HG02973 (cell line): Measurements from ENCODE around the gene SLC44A3.
"Not testable (repeated sequence)": the region's sequence is repeated elsewhere in the genome, so short reads cannot be mapped to it uniquely, and the experiment has no call there.

Experiments used
- ATAC-seq: cut with Tn5 transposase; IDR thresholded peaks from one replicate; pipeline ENCODE4 v1.9.1; 2021; ENCODE audit warnings: moderate library complexity; ENCODE audit not compliant: unreplicated experiment

The SLC44A3 gene

DNA sequence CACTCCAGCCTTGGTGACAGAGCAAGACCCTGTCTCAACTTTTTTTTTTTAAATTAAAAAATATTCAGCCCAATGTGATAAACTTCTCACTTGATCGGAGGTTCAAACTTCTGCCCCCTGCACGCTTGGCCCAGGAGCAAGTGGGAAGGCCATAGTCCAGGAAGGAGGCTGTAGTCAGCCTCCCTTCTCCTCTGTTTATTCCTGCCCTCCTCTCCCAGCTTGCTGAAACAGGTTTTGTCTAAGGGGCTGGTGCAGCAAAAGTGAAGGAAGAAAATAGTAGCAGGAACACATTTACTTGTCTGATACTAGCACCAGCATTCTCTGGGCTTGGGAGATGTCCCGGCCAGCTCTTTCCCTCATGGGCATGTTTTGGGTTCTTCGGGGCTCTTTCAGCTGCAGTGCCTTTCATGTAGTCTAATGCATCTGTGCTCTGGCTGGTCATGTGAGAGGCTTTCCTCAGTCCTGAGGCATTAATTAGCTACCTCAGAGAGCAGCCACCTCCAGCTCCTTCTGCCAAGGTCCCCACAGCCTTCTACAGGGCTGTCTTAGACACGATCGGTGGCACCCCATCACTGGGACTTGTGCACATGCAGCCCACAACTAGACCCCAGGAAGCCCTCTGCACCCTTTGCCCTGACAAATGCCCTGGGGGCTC, 12.9 kb downstream of the SLC44A3 start:
- ATAC-seq: no peak

DNA sequence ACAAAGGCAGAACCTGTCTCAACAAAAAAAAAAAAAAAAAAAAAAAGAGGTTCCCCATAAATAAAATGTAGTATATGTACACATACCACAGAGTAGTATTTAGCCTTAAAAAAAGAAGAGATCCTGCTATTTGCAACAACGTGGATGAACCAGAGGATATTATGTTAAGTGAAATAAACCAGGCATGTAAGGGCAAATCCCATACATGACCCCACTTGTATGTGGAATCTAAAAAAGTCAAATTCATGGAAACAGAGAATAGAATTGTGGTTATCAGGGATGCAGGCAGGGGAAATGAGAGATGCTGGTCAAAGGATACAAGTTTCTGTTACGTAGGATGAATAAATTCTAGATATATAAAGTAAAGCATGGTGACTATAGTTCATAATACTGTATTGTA, 16.7 kb downstream of the SLC44A3 start:
- ATAC-seq: no peak

DNA sequence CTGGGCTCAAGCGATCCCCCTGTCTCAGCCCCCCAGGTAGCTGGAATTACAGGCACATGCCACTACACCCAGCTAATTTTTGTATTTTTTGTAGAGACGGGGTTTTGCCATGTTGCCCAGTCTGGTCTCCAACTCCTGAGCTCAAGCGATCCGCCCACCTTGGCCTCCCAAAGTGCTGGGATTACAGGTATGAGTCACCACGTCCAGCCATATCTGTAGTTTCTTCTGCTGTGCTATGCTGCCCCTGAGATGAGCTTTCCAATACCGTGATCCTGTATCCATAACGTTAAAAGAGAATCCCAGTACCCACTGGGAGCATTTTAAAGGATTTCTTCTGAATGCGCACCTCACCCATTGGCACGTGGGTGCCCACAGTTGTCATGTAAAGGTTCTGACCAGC, 20.2 kb downstream of the SLC44A3 start:
- not testable (repeated sequence) for ATAC-seq

DNA sequence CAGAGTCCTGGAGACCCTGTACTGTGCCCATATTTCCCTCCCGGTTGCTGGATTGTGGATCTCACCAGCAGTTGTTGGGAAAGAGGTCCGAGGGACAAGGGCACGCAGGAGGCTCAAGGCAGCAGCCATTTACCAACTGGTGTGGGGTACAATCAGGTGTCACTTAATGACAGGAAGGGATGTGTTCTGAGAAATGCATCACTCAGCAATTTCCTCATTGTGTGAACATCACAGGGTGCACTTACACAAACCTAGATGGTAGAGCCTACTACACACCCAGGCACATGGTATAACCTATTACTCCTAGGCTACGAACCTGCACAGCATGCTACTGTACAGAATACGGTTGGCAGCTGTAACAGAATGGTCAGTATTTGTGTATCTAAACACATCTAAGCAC, 20.7 kb downstream of the SLC44A3 start:
- ATAC-seq: no peak

DNA sequence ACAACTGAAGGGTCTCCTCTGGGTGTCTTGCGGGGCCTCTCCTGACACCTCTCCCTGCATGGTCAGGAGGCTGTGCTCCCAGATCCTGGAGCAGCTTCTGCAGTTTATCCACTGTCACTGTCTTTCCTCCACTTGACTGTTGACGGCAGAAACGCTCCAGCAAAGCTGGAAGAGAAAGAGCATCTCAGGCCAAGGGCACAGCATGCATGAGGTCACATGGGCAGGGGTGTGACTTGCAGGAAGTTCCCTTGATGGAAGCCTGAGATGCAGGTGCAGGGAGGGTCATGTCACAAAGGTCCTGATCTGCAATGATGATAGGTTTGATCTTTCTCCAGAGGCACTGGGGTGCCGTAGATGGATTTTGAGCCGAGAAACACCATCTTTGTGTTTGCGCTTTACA, 23.3 kb downstream of the SLC44A3 start:
- no peak for ATAC-seq

DNA sequence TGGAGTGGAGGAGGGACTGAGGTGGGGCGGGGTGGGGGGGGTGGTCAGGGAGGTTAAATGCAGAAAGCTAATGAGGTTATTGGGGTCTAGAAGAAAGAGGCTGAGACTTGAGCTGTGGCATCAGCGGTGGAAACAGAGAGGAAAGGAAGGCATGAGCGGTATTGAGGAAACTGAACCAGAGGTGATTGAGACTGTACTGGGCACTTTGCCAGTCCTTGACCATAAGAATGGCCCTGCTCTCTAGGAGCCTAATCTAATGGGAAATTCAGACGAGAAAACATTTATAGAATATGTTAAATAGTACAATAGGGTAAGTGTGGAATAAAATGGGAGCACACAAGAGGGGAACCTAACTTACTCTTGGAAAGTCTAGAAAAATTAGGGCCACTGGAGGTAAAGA, 23.7 kb downstream of the SLC44A3 start:
- ATAC-seq: no peak

DNA sequence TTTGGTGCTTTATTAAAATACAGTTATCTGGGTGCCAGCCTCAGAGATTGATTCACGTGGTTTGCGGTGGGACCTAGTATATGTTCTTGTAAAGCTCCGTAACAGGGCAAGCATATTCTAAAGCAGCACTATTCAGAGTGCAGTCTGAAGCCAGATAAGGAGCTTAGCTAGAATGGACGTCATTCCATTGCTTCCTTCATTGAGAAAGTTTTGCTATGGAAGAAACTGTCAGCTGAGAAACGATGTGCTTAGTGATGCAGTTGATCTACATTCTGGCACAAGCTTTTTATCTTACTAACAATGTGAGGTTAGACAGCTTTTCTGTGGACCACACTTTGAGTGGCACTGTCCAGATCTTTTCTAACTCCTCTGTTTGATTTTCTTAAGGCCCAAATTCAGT, 26.2 kb downstream of the SLC44A3 start:
- no peak for ATAC-seq

DNA sequence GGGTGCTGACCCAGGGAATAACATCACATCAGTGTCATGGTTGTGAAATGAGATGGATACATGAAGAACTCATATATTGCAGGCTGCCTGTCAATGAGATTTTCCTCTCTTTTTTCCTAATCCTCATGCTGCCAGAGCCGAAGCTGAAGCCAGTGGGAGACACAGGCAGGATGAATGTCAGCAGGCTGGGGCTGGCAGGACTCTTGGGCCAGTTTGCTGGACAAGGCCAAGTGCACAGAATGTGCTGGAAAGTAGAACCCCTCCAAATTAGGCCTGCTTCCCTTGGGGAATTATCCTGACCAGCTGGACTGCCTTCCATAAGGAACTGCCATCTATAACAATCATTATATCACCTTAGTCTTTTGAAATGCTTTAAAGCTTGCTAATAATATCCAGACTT, 31.4 kb downstream of the SLC44A3 start:
- ATAC-seq: no peak

DNA sequence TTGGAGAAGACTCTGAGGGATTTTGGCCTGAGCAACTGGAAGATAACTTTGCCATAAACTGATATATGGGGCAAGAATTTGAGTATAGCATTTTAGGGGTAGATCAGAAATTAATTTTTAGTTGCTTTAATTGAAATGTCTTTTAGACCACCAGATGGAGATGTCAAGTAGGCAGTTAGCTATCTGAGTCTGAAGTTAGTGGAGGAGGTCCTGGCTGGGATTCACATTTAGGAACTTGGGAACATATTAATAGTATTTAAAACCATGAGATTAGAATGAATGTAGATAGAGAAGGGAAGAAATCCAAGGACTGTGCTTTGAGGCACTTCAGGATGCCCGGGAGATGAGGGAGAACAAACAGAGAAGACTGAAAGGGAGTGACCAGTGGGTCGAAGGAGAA, 32.6 kb downstream of the SLC44A3 start:
- no peak for ATAC-seq

DNA sequence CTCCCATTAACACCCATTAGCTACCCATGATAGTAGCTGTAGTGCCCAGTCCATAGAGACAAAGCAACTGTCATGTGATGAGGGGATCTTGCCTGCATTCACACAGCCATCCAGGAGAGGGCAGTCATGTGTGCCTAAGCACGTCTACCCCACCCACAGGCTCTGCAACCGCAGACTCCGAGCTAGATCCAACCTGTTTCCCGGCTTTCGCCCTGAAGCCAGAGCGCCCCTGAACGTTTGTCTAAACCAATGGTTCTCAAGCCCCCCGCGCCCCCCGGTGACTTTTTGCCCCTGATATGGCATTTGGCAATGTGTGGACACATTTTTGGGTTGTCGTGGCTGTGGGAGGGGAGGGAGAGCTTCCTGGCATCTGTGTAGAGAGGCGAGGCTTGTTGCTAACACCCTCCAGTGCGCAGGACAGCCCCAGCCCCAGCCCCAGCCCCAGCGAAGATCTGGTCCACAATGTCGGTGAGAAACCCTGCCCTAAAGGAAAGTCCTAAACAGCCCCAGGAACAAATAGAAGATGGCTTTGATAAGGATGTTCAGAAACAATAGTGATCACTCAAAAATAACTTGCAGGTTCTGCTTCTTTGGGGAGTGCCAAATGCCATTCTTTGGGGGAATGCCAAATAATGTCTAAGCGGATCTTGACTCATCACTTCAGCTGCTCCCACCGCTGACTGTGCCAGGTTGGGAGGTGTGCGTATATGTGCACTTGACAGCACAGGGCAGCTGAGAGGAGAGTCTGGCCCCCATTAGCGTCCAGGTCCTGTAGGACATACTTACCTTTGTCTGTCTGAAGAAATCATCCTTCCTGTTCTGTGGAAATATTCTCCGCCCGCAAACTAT, 34.5 kb downstream of the SLC44A3 start:
- peak; percentile 98 for ATAC-seq

DNA sequence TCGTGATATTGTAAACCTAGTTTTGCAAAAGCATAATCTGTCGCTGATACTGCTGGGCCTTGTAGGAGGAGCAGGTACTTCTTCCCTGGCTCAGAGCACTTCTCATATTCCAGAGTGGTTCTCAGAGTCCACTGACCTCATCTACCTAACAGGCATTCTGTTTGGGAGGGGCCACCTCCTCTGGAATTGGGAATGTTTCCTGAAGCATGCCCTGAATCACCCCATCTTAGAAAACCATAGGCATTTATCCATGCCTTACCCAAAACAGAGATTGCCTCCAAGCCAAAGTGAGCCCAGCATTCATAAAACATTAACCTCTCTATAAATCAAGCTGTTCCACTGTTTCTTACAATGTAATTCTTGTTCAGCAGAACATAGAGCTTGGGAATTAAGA, 35.1 kb downstream of the SLC44A3 start:
- ATAC-seq: no peak

DNA sequence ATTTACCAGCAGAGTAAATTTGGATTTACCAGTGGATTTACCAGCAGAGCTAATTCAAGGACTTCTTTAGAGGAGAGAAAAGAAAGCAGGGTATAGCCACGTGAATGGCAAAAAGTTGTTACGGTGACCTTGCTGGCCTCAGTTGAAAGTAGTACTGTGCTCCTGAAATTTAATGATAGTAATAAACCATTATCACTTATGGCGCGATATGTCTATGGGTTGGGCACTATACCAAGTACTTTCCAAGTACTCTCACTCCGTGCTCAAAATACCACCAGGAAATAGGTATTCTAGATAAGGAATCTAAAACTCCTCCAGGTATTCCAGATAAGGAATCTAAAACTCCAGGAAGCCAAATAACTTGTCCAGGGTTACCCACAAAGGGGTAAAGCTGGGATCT, 35.8 kb downstream of the SLC44A3 start:
- ATAC-seq: no peak

DNA sequence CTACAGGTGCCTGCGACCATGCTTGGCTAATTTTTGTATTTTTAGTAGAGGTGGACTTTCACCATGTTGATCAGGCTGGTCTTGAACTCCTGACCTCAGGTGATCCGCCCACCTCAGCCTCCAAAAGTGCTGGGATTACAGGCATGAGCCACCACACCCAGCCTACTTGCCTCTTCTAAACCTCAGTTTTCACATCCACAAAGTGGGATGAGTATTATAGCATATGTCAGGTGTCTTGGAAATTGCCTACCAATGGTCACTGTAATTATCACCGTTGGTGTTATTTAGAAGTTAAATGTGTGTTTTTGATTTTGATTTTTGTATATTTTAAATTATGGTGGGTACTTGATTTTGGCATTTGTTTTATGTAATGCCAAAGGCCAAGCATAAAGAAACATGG, 36.7 kb downstream of the SLC44A3 start:
- ATAC-seq: no peak

DNA sequence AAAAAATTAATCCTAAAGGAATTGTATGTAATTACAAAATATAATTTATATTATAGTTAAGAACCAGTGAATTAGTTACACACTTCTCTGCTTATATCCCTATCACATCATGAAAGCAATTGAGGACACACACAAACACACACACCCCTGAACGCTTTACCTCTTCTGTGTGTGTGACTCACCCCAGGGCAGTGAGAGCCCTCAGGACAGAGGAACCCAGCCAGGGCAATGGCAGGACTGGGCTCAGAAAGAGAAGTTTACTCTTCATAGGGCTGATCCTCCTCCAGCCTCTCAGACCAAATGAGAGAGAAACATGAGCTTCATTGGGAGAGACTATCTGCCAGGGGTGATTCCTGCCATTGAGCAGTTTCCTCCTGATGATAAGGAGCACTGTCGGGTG, 38.1 kb downstream of the SLC44A3 start:
- no peak for ATAC-seq

DNA sequence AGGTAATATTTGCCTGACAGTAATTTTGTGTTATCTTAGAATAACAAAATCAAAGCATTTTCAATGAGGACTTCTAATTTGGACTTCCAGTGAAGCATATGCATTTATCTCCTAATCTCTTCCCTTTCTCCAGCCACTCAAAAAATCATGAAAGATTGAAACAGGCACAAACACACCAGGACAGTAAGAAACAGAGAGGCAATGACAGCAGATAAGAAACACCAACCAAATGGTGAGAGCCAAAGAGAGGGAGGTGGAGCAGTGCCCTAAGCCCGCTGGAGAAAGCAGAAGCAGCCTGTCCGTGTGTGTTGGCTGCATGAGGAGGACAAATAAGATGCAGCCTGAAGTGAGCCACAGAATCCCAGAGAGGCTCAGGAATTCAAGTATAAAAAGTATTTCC, 39.0 kb downstream of the SLC44A3 start:
- no peak for ATAC-seq

DNA sequence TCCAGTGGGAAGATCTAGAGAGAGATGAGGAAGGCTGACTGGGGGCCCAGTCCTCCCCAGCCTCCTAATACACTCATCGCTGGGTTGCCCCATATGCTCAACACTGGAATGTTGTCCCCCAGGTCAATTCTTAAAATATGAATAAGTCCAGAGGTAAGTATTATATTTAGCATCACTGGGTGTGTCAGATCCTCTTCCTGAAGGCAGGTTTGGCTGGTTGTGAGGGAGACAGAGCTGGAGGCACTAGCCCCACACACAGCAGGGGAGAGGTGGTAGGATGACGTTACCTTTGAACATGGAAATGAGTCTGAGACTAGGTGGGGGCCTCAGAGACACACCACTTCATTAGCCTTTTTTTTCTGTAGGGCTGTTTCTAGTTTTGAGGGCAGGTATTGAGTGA, 42.6 kb downstream of the SLC44A3 start:
- ATAC-seq: no peak

DNA sequence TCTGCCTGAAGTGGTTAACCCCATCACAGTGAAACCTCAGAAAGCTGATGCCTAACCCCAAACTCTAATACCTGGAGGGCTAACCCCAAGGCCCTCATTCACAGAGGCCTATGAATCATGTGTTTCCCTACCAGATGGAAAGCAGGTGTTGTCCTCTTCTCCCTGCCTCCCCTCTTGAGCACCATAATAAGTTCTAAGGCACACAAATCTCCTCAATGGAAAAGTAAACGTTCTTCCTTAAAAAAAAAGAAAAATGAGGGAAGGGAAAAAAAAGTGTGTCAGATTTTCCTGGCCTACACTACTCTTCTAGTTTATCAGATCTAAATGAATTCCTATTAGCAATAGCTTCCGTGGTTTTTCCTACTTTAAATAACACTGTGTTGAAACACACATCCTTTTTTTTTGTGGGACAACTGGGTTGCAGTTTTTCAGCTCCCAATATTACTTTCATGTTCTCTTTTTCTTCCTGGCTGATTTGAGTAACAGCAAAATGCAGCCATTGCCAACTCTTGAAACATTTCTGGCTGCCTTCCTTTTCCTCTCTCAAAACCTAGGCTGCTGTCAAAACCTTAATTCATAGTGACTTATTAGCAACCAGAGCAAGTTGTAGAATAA, 43.2 kb downstream of the SLC44A3 start:
- ATAC-seq: no peak

DNA sequence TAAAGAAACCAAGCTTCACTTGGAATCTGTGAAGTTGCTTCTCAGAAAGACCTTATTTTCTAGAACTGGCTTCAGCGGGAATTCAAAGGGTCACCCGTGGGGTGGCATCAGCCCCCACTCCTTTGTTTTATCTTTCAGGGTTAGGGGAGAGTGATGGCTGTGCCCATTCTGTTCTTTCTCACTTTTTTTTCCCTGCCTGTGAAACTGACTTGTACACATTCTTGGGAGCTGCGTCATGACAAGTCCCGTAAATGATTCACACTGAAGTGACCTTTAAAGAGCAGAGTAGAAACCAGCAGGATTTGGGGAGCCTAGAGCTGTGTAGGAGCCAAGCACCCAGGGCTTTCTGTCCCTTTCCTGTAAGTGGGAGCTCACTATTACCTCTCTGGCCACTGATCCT, 43.8 kb downstream of the SLC44A3 start:
- no peak for ATAC-seq

DNA sequence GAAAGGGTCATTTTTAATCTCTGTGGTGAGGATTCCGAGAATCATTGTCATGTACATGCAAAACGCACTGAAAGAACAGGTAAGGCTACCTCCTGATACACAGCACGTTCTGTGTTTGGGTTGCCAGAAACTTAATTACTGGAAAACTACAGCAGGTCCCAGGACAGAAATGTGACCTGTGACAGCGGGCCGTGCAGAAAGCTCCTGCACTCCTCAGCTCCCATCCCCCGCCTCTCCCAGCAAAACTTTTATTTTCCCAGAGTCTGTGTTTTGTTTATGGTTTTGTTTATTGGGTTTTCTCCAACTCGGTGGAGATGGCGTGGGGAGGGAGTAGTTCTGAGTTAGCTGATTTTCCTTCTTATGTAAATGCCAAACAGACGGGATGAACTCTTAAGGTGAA, 44.7 kb downstream of the SLC44A3 start:
- no peak for ATAC-seq

DNA sequence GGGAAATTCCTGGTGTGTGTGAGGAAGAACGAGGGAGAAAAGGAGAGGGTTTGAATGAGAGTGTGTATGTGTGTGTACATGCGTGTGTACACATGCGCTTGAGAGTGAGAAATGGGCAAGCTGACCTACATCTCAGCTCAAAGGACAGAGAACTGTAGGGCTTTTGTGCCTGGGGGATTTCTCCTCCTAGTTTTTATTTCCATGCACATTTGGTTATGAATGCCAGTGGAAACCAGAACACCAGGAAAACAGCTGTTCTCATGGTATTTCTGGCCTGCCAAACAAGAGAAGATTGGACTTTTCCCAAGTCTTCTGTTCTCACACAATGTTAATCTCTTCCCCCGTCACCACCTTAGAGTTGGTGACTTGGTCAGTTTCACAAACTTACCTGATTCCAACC, 45.2 kb downstream of the SLC44A3 start:
- no peak for ATAC-seq

DNA sequence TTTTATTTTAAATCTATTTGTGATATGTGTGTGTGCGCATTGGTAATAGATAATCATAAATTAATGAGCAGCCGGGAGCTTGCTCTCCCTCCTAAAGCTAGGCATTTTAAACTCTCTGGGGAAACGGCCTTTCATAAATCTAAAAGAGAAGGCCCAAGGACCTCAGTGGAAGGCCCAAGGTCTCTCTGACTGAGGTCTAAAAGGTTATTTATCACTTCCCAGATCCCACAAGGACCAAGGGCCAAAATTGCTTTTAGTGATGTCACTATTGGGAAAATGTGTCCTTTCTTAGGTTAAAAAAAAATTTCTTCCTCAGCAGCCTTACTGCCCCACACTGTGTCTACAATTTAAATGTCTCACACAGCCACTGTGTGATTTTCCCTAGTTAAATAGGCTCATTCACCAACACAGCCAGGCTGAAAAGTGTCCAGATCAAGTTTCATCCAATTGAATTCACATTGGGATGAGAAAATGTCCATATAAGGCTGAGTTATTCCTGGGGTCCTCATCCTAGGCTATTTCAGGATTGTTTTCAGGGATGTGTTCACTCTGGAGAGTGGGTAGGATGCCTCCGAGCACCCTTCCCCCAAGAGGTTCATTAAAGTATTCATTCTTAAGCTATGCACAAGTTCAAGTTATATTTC, 46.1 kb downstream of the SLC44A3 start:
- ATAC-seq: no peak

DNA sequence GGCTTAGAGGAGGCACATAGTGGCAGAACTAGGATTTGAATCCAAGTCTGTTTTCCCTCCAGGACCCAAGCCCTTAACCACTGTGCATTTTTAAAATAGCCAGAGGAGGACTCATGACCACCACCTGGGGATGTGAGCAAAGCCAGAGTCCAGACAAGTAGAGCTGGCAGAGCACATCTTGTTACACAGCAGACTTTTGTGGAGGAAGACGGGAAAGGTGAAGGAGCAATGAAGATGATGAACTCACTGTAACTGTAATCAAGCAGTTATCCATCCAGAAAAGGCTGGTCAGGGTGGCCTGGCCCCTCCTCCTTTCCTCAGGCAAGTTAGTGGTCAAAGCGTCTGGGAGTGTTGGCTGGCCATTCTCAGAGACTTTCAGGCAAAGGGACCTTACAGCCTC, 50.9 kb downstream of the SLC44A3 start:
- ATAC-seq: no peak
